Breast epithelium (tissue), 3 donors: Measurements from ENCODE around the gene OBI1.

Experiments
- CTCF ChIP-seq, 3 donors: fragments of 450-650 bp; IDR thresholded peaks; one replicate each; pipeline ENCODE4 v1.5.1; 2016 to 2017; ENCODE audit warnings: antibody characterized with exemption in 3 of 3, mild to moderate bottlenecking in 3 of 3, moderate library complexity in 3 of 3
- POLR2A ChIP-seq: fragments of 450-650 bp; IDR thresholded peaks from one replicate; pipeline ENCODE4 v1.6.1; 2016; ENCODE audit warnings: antibody characterized with exemption, mild to moderate bottlenecking, moderate library complexity
- POLR2AphosphoS5 ChIP-seq, 3 donors: sonication (generic); formaldehyde crosslinking; IDR thresholded peaks; one replicate each; pipeline ENCODE4 v1.6.1; 2017; ENCODE audit warnings: antibody characterized with exemption in 3 of 3

- TF ChIP-seq CTCF (IDR thresholded peaks at IDR 0.05) (no peak), POLR2A (no peak), POLR2AphosphoS5 (IDR thresholded peaks at IDR 0.05) (no peak)
Measured at GRCh38 chr13:78625384-78625783, 33.6 kb downstream of the OBI1 start.
